Nephron progenitor cell (in vitro differentiated cells): ENCODE data around the gene TCF7L1.
"Not testable (repeated sequence)": the region's sequence is repeated elsewhere in the genome, so short reads cannot be mapped to it uniquely, and the experiment has no call there.

Experiments used
- DNase-seq: peaks from one replicate; pipeline ENCODE4 v3.0.0; 2021
- H3K27ac Mint-ChIP-seq: 2 replicates; pipeline ENCODE4 v1.8.0; 2021; ENCODE audit warnings: mild to moderate bottlenecking, moderate library complexity, mixed read lengths
- H3K27me3 Mint-ChIP-seq: 2 replicates; pipeline ENCODE4 v1.8.0; 2021; ENCODE audit warnings: mild to moderate bottlenecking, low read depth, mixed read lengths; ENCODE audit not compliant: poor library complexity
- H3K36me3 Mint-ChIP-seq: 2 replicates; pipeline ENCODE4 v1.8.0; 2021; ENCODE audit warnings: low read depth, mixed read lengths
- H3K4me1 Mint-ChIP-seq: 2 replicates; pipeline ENCODE4 v1.8.0; 2021; ENCODE audit warnings: mixed read lengths
- H3K4me3 Mint-ChIP-seq: 2 replicates; pipeline ENCODE4 v1.8.0; 2021; ENCODE audit warnings: mild to moderate bottlenecking, moderate library complexity, mixed read lengths
- H3K9me3 Mint-ChIP-seq: 2 replicates; pipeline ENCODE4 v1.8.0; 2021; ENCODE audit warnings: mild to moderate bottlenecking, moderate library complexity, mixed read lengths
- TF ChIP-seq, protein P1 (sequence below): fragments of 200-600 bp; sonication (generic); IDR thresholded peaks from 2 replicates; pipeline ENCODE4 v1.5.0; 2021; ENCODE audit warnings: antibody characterized with exemption

TCF7L1 gene

DNA sequence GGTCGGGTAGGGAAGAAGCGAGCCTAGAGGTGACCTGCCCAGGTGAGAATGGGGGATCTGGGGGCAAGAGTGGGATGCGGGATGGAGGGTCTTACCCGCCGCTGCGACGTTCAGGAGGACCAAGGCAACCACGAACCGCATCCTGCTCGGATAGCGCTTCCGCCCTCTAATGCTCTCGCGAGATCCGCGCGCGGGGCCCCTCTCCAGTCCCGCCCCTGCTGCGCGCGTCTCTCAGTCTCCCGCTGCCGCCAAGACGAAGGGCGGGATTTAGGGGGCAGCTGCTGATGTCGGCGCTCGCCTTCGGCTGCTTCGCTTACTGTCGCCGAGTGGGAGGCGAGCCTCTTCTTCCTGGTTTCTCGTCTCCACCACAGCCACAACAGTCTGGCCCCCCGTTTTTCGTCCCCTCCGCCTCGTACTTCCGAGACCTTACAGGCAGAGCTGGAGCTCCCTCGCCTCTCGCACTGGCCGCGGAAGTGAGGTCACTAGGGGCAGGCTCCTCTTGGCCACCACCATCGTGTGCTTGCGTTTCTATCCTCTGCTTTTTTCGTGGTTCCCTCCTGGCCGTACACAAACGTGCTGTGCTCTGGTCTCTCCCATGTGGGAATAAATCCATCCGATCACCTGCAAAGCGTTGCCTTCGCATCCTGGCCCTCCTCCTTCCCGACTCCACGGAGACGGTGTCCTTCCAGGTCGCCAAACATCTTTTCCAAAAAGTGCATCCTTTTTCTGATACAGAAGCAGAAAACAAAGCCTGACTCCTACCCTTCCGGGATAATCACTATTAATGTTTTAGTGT lies 194.8 kb downstream of the TCF7L1 start, which contains the start of gene TGOLN2:
Gene TGOLN2 (minus strand): TSS at position 168 of the 796 bp plus-strand sequence. CDS start 27 bp downstream, at position 141.
- H3K27me3 Mint-ChIP-seq: peaks cover 5% of the 10 kb centered on the region
- H3K9me3 Mint-ChIP-seq: peaks cover 3% of the 10 kb centered on the region
- peaks cover 45% of the 10 kb centered on the region for H3K4me1 Mint-ChIP-seq
- peak within 1 kb of the TSS; percentile 97 for H3K4me3 Mint-ChIP-seq
- peak; percentile 91 for DNase-seq
- H3K36me3 Mint-ChIP-seq: peaks cover 22% of the 10 kb centered on the region
- TF ChIP-seq, protein P1, sequence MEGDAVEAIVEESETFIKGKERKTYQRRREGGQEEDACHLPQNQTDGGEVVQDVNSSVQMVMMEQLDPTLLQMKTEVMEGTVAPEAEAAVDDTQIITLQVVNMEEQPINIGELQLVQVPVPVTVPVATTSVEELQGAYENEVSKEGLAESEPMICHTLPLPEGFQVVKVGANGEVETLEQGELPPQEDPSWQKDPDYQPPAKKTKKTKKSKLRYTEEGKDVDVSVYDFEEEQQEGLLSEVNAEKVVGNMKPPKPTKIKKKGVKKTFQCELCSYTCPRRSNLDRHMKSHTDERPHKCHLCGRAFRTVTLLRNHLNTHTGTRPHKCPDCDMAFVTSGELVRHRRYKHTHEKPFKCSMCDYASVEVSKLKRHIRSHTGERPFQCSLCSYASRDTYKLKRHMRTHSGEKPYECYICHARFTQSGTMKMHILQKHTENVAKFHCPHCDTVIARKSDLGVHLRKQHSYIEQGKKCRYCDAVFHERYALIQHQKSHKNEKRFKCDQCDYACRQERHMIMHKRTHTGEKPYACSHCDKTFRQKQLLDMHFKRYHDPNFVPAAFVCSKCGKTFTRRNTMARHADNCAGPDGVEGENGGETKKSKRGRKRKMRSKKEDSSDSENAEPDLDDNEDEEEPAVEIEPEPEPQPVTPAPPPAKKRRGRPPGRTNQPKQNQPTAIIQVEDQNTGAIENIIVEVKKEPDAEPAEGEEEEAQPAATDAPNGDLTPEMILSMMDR: no peak
- H3K27ac Mint-ChIP-seq: peak within 1 kb of the TSS; percentile 99

DNA sequence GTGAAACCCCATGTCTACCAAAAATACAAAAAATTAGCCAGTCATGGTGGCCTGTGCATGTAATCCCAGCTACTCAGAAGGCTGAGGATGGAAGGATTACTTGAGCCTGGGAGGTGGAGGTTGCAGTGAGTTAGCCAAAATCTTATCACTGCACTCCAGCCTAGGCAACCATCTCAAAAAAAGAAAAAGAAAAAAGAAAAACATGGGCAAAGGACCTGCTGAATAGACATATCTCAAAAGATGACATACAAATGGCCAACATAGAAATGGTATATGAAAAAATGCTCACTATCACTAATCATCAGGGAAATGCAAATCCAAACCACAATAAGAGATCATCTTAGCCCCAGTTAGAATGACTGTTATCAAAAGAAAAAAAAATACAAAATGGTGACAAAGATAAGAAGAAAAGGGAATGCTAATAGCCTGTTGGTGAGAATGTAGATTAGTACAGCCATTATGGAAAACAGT lies 196.0 kb downstream of the TCF7L1 start:
- DNase-seq: no peak
- peaks cover 5% of the 10 kb centered on the region for H3K27me3 Mint-ChIP-seq
- peak overlapping the region; percentile 31 for H3K4me3 Mint-ChIP-seq
- TF ChIP-seq, protein P1: no peak
- peaks cover 12% of the 10 kb centered on the region for H3K9me3 Mint-ChIP-seq
- H3K36me3 Mint-ChIP-seq: peaks cover 11% of the 10 kb centered on the region
- peaks cover 45% of the 10 kb centered on the region for H3K4me1 Mint-ChIP-seq
- no peak overlapping the region for H3K27ac Mint-ChIP-seq

DNA sequence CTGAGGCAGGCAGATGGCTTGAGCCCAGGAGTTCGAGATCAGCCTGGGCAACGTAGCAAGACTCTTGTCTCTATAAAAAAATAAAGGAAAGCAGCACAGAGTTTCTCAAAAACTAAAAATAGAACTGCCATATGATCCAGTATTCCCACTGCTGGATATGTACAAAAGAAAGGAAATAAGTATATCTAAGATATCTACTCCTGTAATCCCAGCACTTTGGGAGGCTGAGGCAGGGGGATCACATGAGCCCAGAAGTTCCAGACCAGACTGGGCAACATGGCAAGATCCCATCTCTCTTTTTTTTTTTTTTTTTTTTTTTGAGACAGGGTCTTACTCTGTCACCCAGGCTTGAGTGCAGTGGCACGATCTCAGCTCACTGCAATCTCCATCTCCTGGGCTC lies 196.5 kb downstream of the TCF7L1 start:
- not testable (repeated sequence) for H3K27me3 Mint-ChIP-seq, H3K27ac Mint-ChIP-seq, H3K36me3 Mint-ChIP-seq, DNase-seq
- Mint-ChIP-seq H3K4me3 (peak overlapping the region; percentile 31), H3K9me3 (peaks cover 12% of the 10 kb centered on the region), H3K4me1 (peaks cover 43% of the 10 kb centered on the region)

DNA sequence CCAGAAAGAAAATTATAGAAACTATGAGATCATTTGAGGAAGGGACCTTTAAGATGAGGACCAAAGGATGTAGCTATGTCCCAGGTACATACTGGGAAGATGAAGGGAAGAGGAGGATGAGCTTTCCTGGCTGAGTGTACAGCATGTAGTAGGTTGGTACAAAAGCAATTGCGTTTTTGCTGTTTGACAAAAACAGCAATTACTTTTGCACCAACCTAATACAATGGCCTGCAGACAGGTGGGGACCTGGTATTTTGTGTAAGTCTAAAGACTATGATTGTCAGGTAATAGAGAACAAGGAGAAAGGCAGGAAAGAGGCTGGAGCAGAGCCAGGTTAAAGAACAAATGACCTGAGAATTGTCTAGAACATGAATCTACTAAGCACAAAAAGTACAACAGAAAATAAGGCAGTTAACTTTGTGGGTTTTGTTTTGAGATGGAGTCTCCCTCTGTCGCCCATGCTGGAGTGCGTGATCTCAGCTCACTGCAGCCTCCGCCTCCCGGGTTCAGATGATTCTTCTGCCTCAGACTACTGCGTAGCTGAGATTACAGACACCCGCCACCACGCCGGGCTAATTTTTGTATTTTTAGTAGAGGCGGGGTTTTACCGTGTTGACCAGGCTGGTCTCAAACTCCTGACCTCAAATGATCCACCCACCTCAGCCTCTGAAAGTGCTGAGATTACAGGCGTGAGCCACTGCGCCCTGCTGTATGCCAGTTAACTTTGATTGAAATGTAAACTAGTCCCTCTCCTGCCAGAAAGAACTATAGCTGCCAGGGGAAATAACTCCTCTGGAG lies 197.8 kb downstream of the TCF7L1 start:
- H3K36me3 Mint-ChIP-seq: no peaks in the 10 kb centered on the region
- H3K9me3 Mint-ChIP-seq: peaks cover 16% of the 10 kb centered on the region
- no peak for DNase-seq
- H3K4me1 Mint-ChIP-seq: peaks cover 30% of the 10 kb centered on the region
- peaks cover 5% of the 10 kb centered on the region for H3K27me3 Mint-ChIP-seq
- no peak overlapping the region for H3K27ac Mint-ChIP-seq
- TF ChIP-seq, protein P1: no peak
- no peak overlapping the region for H3K4me3 Mint-ChIP-seq

DNA sequence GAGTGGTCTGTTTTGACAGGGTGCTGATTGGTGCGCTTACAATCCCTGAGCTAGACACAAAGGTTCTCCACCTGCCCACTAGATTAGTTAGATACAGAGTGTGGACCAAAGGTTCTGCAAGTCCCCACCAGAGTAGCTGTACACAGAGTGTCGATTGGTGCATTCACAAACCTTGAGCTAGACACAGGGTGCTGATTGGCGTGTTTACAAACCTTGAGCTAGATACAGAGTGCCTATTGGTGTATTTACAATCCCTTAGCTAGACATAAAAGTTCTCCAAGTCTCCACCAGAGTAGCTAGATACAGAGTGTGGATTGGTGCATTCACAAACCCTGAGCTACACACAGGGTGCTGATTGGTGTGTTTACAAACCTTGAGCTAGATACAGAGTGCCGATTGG lies 200.7 kb downstream of the TCF7L1 start:
- H3K27me3 Mint-ChIP-seq, H3K4me1 Mint-ChIP-seq, H3K27ac Mint-ChIP-seq, H3K4me3 Mint-ChIP-seq, H3K36me3 Mint-ChIP-seq, DNase-seq: not testable (repeated sequence)
- peaks cover 16% of the 10 kb centered on the region for H3K9me3 Mint-ChIP-seq

DNA sequence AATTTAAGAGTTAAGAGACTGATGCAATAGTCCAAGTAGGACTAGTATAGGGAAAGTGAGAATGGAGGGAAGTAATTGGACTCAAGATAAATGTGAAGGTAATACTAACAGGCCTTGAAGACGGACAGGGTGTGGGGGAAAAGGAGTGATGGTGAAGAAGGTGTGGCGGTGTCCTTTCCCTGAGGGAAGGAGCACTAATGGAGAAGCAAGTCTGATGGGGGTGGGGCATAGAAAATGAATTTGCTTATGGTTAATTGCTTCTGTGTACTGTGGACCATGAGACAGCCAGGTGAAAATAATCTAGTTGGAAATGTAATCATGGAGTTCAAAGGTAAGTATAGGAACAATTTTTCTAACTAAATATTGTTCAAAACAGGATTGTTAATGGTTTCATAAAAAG lies 201.7 kb downstream of the TCF7L1 start:
- DNase-seq: no peak
- Mint-ChIP-seq H3K9me3 (peaks cover 16% of the 10 kb centered on the region), H3K4me1 (no peaks in the 10 kb centered on the region), H3K27me3 (peaks cover 8% of the 10 kb centered on the region), H3K4me3 (no peak overlapping the region), H3K36me3 (no peaks in the 10 kb centered on the region), H3K27ac (no peak overlapping the region)
- TF ChIP-seq, protein P1: no peak
